ENCODE data around the gene CDHR2.

DNA sequence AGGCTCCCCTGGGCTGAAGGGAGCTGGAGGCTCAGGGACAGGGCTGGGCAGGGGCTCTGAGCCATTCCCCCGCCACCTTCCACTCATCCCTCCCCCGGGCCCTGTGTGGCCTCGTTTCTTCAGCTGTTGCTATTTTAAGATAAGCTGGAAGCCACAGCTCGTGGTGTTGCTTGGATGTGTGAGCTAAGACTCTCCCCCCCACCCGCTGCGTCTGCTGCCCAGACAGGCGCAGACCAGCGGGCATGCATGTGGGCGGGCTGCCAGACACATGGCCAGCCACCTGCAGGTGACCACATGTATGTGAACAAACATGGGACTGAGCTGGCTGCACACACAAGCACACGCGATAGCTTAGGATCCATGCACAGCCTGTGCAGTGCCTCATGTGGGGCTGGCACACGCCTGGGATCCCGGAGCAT lies 72.5 kb downstream of the CDHR2 start:
- TF ChIP-seq POLR2AphosphoS5 (IDR thresholded peaks at IDR 0.05; ENCODE audit: low read depth, low read length) (no peak), POLR2A (IDR thresholded peaks at IDR 0.05; ENCODE audit: low read depth, low read length) (no peak), TAF1 (IDR thresholded peaks at IDR 0.05; ENCODE audit: low read depth, low read length) (no peak)

Measured in GM12891 (cell line).